ENCODE data around the gene SHISA9. TPM values are rescaled to one million over a fixed set of nuclear protein-coding genes. Genes with fewer than 3 reads are reported as not detected.

SHISA9 gene
- total RNA-seq, 1 experiment from 2014 or later, result not detected

- H3K36me3 ChIP-seq (ENCODE audit: control insufficient read depth in 1 of 2, insufficient read depth in 2 of 2, low read length in 2 of 2), result no peaks in the 10 kb centered on the region
- H3K27ac ChIP-seq (ENCODE audit: low read depth, low read length), result no peak overlapping the region
- no TSS peak for BruUV-seq (replicated peaks)
- intact Hi-C loops (cut with micrococcal nuclease), result no loop called here
- ATAC-seq (no peak), DNase-seq (ENCODE audit: low read depth, low spot score) (no peak)
- POLR2A ChIA-PET, result no interaction called here
- no peak overlapping the region for H3K9ac ChIP-seq (ENCODE audit: low read length)
- H4K20me1 ChIP-seq (ENCODE audit: insufficient read depth), result no peaks in the 10 kb centered on the region
- CTCF ChIA-PET, result no interaction called here
- H3K4me2 ChIP-seq (ENCODE audit: low read length), result no peak overlapping the region
- TF ChIP-seq SRF (IDR thresholded peaks at IDR 0.05; ENCODE audit: low read depth) (no peak), CEBPB (IDR thresholded peaks at IDR 0.05; ENCODE audit: low read depth) (no peak), TCF7L2 (IDR thresholded peaks at IDR 0.05; ENCODE audit: borderline replicate concordance, extremely low read depth, insufficient read depth, insufficient read length) (no peak), CTCF (IDR thresholded peaks at IDR 0.05 in 2 of 3, conservative IDR thresholded peaks at IDR 0.05 in 1 of 3; ENCODE audit: borderline replicate concordance in 1 of 3, insufficient read depth in 1 of 3, low read depth in 2 of 3, low read length in 2 of 3) (no peak), FOSL1 (IDR thresholded peaks at IDR 0.05; ENCODE audit: low read depth) (no peak), ATF3 (IDR thresholded peaks at IDR 0.05) (no peak), POLR2A (IDR thresholded peaks at IDR 0.05; ENCODE audit: borderline replicate concordance, extremely low read depth, insufficient read depth, insufficient read length) (no peak), MAX (IDR thresholded peaks at IDR 0.05) (no peak)
- no peaks in the 10 kb centered on the region for H3K4me1 ChIP-seq (ENCODE audit: control insufficient read depth in 1 of 2, insufficient read depth in 2 of 2, low read length in 2 of 2)
- H3K27me3 ChIP-seq (ENCODE audit: insufficient read depth, low read length), result peaks cover 34% of the 10 kb centered on the region
- H2AFZ ChIP-seq (ENCODE audit: low read depth, low read length, poor library complexity, severe bottlenecking), result no peak overlapping the region
- RAD21 ChIA-PET (ENCODE audit: low non-redundant PET in 1 of 2, low total read pairs in 2 of 2, uncharacterized antibody in 2 of 2, unreplicated experiment in 2 of 2), result no interaction called here
- H3K9me2 ChIP-seq (ENCODE audit: insufficient read depth), result no peaks in the 10 kb centered on the region
- no peak overlapping the region for H3K4me3 ChIP-seq (replicated peaks in 1 of 2; ENCODE audit: low read depth in 1 of 2, low read length in 2 of 2)
- no peaks in the 10 kb centered on the region for H3K79me2 ChIP-seq (ENCODE audit: insufficient read depth, low read length)
- no peaks in the 10 kb centered on the region for H3K9me3 ChIP-seq (ENCODE audit: control insufficient read depth in 1 of 2, insufficient read depth in 1 of 2, low read depth in 1 of 2, low read length in 2 of 2)
Observed at GRCh38 chr16:12868788-12869187, 32.6 kb upstream of the SHISA9 start.
